A549 treated with Mapracorat at 1 μM for 4 hours (cell line): ENCODE results near the gene RPL39L. TPM values are rescaled to one million over a fixed set of nuclear protein-coding genes. Genes with fewer than 3 reads are reported as not detected.

Source experiments
- total RNA-seq: library from RNA; stranded (reverse); fragments of 200-300 nt; extraction: Qiagen RNA extraction; gene quantifications from 5 replicates; pipeline ENCODE4 v1.2.3, GENCODE V29; 2022

The RPL39L gene
- 48.7 to 53.7 TPM (median 51.6 TPM) in 5 replicates for total RNA-seq

GRCh38 chr3:187139126-187139894, at the start of gene RPL39L:
Gene RPL39L, minus strand, starts transcription at chr3:187139496. Its CDS starts 18,196 bp downstream, at chr3:187121300.

Other genes starting within 250 kb of the RPL39L start
- 2.4 to 4.6 TPM (median 3.6 TPM) in 5 replicates for gene ST6GAL1, start 209.0 kb downstream of the RPL39L start, total RNA-seq
- not detected in 5 replicates for gene RTP1, start 58.0 kb upstream of the RPL39L start, total RNA-seq
- gene MASP1, start 152.2 kb upstream of the RPL39L start, total RNA-seq: not detected in 5 replicates
- not detected in 5 replicates for gene RTP4, start 228.9 kb upstream of the RPL39L start, total RNA-seq